HepG2 (cell line): Measurements from ENCODE around the gene UPB1. TPM values are rescaled to one million over a fixed set of nuclear protein-coding genes. Genes with fewer than 3 reads are reported as not detected.

Experiments used
- CEBPG ChIP-seq: IDR thresholded peaks from 2 replicates; pipeline ENCODE4 v1.6.1; 2016
- DMAP1 ChIP-seq: IDR thresholded peaks from 2 replicates; pipeline ENCODE4 v1.6.1; 2016
- E2F2 ChIP-seq: sonication (generic); formaldehyde crosslinking; IDR thresholded peaks from 2 replicates; pipeline ENCODE4 v1.4.0; 2020; ENCODE audit warnings: missing genetic modification reagents, borderline replicate concordance
- E2F5 ChIP-seq: sonication (generic); formaldehyde crosslinking; conservative IDR thresholded peaks from 2 replicates; pipeline ENCODE4 v1.4.0; 2020; ENCODE audit warnings: missing genetic modification reagents
- GMEB2 ChIP-seq: IDR thresholded peaks from 2 replicates; pipeline ENCODE4 v1.6.1; 2016; ENCODE audit warnings: missing biosample characterization, missing genetic modification reagents, low read depth
- HIC2 ChIP-seq: sonication (generic); formaldehyde crosslinking; IDR thresholded peaks from 2 replicates; pipeline ENCODE4 v1.9.0; 2022; ENCODE audit warnings: low read depth, missing genetic modification reagents
- HMG20B ChIP-seq: conservative IDR thresholded peaks from 2 replicates; pipeline ENCODE4 v1.6.1; 2016; ENCODE audit warnings: missing genetic modification reagents, missing compliant biosample characterization
- IRF1 ChIP-seq: sonication (generic); formaldehyde crosslinking; IDR thresholded peaks from 2 replicates; pipeline ENCODE4 v1.4.0; 2020; ENCODE audit warnings: low read depth, mild to moderate bottlenecking, missing genetic modification reagents
- JUN ChIP-seq: sonication (generic); formaldehyde crosslinking; IDR thresholded peaks from 2 replicates; pipeline ENCODE4 v1.4.0; 2020; ENCODE audit warnings: mild to moderate bottlenecking, missing genetic modification reagents
- KLF16 ChIP-seq, 2 experiments: sonication (generic) in 1 of 2; formaldehyde crosslinking in 1 of 2; IDR thresholded peaks; 2 replicates each; pipeline versions ENCODE4 v1.6.1 to v1.8.0; 2016 to 2023; ENCODE audit warnings: missing genetic modification reagents in 2 of 2, missing compliant biosample characterization in 1 of 2
- MATR3 ChIP-seq: sonication (generic); formaldehyde crosslinking; IDR thresholded peaks from 2 replicates; pipeline ENCODE4 v1.4.0; 2020; ENCODE audit warnings: missing genetic modification reagents
- MEIS1 ChIP-seq: sonication (generic); formaldehyde crosslinking; IDR thresholded peaks from 2 replicates; pipeline ENCODE4 v1.9.0; 2021; ENCODE audit warnings: mild to moderate bottlenecking, missing genetic modification reagents, moderate library complexity, borderline replicate concordance
- NFRKB ChIP-seq: fragments of 450-650 bp; IDR thresholded peaks from 2 replicates; pipeline ENCODE4 v1.6.1; 2017
- RFXAP ChIP-seq: sonication (generic); formaldehyde crosslinking; IDR thresholded peaks from 2 replicates; pipeline ENCODE4 v1.4.0; 2020; ENCODE audit warnings: missing genetic modification reagents, borderline replicate concordance
- SALL2 ChIP-seq: sonication (generic); formaldehyde crosslinking; IDR thresholded peaks from 2 replicates; pipeline ENCODE4 v1.8.1; 2023; ENCODE audit warnings: mild to moderate bottlenecking, missing genetic modification reagents, inconsistent platforms
- XRCC5 ChIP-seq: fragments of 200-400 bp; formaldehyde crosslinking; optimal IDR thresholded peaks from 2 replicates; pipeline ENCODE3; 2017; ENCODE audit warnings: mild to moderate bottlenecking, low read length
- ZBTB38 ChIP-seq: sonication (generic); formaldehyde crosslinking; IDR thresholded peaks from 2 replicates; pipeline ENCODE4 v1.5.1; 2020; ENCODE audit warnings: mild to moderate bottlenecking, missing genetic modification reagents
- ZNF230 ChIP-seq: sonication (generic); formaldehyde crosslinking; IDR thresholded peaks from 2 replicates; pipeline ENCODE4 v1.4.0; 2020; ENCODE audit warnings: mild to moderate bottlenecking, missing genetic modification reagents
- ZNF30 ChIP-seq: sonication (generic); formaldehyde crosslinking; IDR thresholded peaks from 2 replicates; pipeline ENCODE4 v1.5.0; 2020; ENCODE audit warnings: mild to moderate bottlenecking, missing genetic modification reagents
- ZNF652 ChIP-seq: IDR thresholded peaks from 2 replicates; pipeline ENCODE4 v1.6.1; 2016; ENCODE audit warnings: low read depth, borderline replicate concordance
- ZNF704 ChIP-seq: sonication (generic); formaldehyde crosslinking; IDR thresholded peaks from 2 replicates; pipeline ENCODE4 v1.8.1; 2023; ENCODE audit warnings: mild to moderate bottlenecking, inconsistent platforms, moderate library complexity, missing genetic modification reagents, borderline replicate concordance
- ZNF790 ChIP-seq: sonication (generic); formaldehyde crosslinking; IDR thresholded peaks from 2 replicates; pipeline ENCODE4 v1.8.0; 2022; ENCODE audit warnings: missing genetic modification reagents, mild to moderate bottlenecking, borderline replicate concordance
- ZNF816 ChIP-seq: sonication (generic); formaldehyde crosslinking; IDR thresholded peaks from 2 replicates; pipeline ENCODE4 v1.8.0; 2022; ENCODE audit warnings: missing genetic modification reagents, mild to moderate bottlenecking, borderline replicate concordance
- polyA plus RNA-seq, 8 experiments: library from polyadenylated mRNA; depleted of rRNA in 3 of 8; stranded (reverse) in 7 of 8; unstranded in 1 of 8; fragments of >200 nt; fragmentation: Illumina TruSeq in 4 of 8; extraction: Trizol in 4 of 8; gene quantifications; 2 replicates each; pipeline versions ENCODE4 v1.2.1 to v1.2.3, GENCODE V29; 2011 to 2016; ENCODE audit warnings: low read depth in 4 of 8, missing spikeins in 1 of 8, mixed read lengths in 1 of 8; ENCODE audit not compliant: insufficient read depth in 1 of 8
- total RNA-seq, 5 experiments: library from RNA; depleted of rRNA; stranded (reverse); fragments of >200 nt; fragmentation: Illumina TruSeq; extraction: Trizol; gene quantifications; 2 replicates each; pipeline ENCODE4 v1.2.3, GENCODE V29; 2016; ENCODE audit warnings: low read depth in 1 of 5

The UPB1 gene
- total and polyA plus RNA-seq, 2 of the 13 experiments (the other 11 are each of a cell fraction or from before 2014, with no cell fraction given) = 0.38 to 1.2 TPM

- no peak for TF ChIP-seq SALL2 (CRISPR knock-in tag)
- no peak for TF ChIP-seq MEIS1
- TF ChIP-seq IRF1 (CRISPR knock-in tag) = 0 out of 2 replicates have a peak, but pooled peaks have one; percentile 42
- TF ChIP-seq E2F5 (CRISPR knock-in tag) = no peak
- TF ChIP-seq ZNF652 = peak; percentile 99
- no peak for TF ChIP-seq ZNF30 (CRISPR knock-in tag)
- no peak for TF ChIP-seq MATR3 (CRISPR knock-in tag)
- TF ChIP-seq ZNF790 (CRISPR knock-in tag) = no peak
- TF ChIP-seq RFXAP (CRISPR knock-in tag) = peak; percentile 38; the same call in 1 of the 2 replicates
- TF ChIP-seq ZNF704 (CRISPR knock-in tag) = 0 out of 2 replicates have a peak, but pooled peaks have one; percentile 23
- peak; percentile 80 for TF ChIP-seq XRCC5
- TF ChIP-seq HIC2 (CRISPR knock-in tag) = no peak
- peak; percentile 17; the same call in 1 of the 2 replicates for TF ChIP-seq CEBPG (CRISPR knock-in tag)
- peak; percentile 53; the same call in 1 of the 2 replicates for TF ChIP-seq ZNF230 (CRISPR knock-in tag)
- peak; percentile 52; the same call in 1 of the 2 replicates for TF ChIP-seq JUN (CRISPR knock-in tag)
- TF ChIP-seq NFRKB = no peak
- TF ChIP-seq E2F2 (CRISPR knock-in tag) = no peak
- TF ChIP-seq ZNF816 (CRISPR knock-in tag) = no peak
- no peak for TF ChIP-seq DMAP1 (CRISPR knock-in tag)
- TF ChIP-seq HMG20B (CRISPR knock-in tag) = no peak
- no peak for TF ChIP-seq GMEB2 (CRISPR knock-in tag)
- TF ChIP-seq KLF16 (CRISPR knock-in tag; IDR thresholded peaks at IDR 0.05) = peak in 1 of 2 experiments; percentile 81; a peak in 1 of 4 replicates
- TF ChIP-seq ZBTB38 = 0 out of 2 replicates have a peak, but pooled peaks have one; percentile 15
These were observed 26.7 kb downstream of the UPB1 start (continued) for GRCh38 chr22:24521791-24522245.
